OCI-M2 (cell line): ENCODE measurements around the gene USP8.
"Not testable (repeated sequence)": the region's sequence is repeated elsewhere in the genome, so short reads cannot be mapped to it uniquely, and the experiment has no call there.

Source experiments
- DNase-seq: peaks from one replicate; lab custom pipeline; 2025; ENCODE audit not compliant: unreplicated experiment; lab: John Stamatoyannopoulos, UW

Gene USP8

DNA sequence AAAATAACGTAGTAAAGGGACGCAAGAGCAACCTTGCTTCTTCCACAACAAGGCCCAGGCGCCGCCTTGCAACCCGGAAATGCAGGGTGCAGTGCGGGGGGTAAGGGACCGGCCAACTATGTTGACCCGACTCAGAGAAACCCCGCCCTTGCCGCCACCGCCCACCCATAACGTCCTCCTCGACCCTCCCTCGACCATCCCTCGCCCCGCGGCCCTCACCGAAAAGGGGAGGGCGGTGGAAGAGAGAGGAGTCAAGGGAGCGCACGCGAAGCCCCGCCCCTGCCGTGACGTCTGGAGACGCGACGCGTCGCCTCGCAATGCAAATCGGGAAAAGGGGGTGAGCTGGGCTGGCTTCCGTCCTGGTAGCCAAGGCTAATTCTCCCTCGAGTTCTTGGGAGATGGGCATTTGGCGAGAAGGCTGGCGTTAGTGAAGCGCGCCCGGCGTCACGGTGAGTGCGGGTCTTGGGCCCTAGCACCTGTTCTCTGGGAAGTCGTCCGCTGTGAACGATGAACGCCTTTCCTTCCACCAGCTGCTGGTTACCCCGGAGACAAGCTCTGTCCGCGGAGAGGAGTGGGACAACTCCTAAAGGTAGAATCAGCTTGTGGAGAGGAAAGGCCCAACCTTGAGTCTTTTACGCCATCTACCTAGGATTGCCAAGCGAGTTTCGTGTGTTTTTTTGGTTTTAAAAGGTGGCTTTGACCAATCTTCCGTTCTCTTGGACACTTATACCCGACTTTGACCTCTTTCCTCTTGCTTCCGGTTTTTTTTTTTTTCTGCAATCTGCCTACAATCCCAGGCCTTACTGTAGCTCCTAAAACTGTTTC, at the start of gene USP8:
USP8 (plus strand) TSS at position 340 of the 825 bp plus-strand sequence. CDS start 14,669 bp downstream, outside the sequence.
- DNase-seq = peak; percentile 86

DNA sequence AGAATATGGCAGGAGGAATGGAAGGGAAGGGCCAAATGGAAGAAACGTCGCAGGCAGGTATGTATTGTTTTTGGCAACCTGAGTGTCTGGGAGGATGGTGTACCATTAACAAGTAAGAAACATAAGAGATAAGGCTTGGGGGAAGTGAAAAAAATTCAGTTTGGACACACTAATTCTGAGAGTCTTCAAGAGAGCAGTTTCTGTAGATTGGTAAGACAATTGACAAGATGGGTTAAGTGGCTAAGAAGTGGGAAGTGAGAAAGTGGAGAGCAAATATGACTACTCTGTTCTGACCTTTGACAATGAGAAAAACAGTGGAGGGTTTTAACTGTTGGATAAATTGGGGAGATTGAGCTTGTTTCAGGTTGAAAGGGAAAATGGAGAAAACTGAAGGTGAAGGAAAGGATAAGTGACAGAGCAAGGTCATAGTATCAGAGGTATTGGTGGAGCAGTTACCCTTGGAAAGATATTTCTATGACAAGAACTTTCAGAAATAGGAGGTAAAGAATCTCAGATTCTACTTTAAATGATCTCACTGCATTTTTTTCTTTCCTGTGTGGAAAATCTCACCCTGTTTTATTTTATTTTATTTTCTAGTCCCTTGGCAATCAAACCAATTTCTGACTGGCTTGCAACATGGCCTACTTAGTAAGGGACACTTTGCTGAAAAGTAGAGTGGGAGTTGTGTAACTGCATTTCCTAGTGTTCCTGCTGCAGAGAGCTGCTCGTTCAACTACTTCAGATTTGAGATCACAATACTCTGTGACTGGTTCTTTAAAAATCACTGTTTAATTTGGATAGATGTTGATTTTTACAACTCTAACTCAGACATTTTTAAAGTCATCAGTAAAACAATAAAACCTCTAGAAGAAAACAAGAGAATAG, 46.1 kb upstream of the USP8 start:
- no peak for DNase-seq

DNA sequence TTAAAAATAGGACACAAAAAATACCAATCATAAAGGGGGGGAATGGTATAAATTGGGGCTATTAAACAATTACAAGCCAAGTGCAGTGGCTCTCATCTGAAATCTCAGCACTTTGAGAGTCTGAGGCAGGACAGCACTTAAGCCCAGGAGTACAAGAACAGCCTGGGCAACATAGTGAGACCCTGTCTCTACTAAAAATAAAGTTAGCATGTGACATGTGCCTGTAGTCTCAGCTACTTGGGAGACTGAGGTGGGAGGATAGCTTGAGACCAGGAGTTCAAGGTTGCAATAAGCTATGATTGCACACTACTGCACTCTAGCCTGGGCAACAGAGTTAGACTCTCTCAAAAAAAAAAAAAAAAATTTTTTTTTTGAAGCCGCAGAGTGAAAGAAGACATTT, 45.4 kb upstream of the USP8 start:
- no peak for DNase-seq

DNA sequence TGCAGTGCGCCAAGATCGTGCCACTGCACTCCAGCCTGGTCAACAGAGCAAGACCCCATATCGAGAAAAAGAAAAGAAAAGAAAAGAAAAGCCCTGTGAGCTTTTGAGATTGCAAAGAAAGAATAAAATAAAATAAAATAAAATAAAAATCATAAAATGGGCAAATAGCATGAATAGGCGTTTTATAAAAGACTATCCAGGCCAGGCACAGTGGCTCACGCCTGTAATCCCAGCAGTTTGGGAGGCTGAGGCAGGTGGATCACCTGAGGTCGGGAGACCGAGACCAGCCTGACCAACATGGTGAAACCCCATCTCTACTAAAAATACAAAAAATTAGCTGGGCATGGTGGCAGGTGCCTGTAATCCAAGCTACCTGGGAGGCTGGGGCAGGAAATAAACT, 44.8 kb upstream of the USP8 start:
- not testable (repeated sequence) for DNase-seq

DNA sequence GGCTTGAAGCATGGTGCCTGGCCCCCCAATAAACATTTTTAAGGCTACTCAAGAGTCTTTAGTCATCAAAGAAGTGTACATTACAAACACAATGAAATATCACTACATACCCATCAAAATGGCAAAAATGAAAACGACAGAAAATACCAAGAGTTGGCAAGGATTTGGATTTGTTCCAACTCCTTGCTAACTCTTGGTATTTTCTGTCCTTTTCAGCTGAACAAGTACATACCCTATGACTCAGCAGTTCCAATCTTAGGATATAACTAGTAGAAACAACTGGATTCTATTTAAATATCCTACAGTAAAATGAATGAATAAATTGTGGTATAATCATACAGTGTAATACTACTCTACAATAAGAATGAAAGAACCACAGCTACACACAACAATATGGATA, 44.1 kb upstream of the USP8 start:
- no peak for DNase-seq

DNA sequence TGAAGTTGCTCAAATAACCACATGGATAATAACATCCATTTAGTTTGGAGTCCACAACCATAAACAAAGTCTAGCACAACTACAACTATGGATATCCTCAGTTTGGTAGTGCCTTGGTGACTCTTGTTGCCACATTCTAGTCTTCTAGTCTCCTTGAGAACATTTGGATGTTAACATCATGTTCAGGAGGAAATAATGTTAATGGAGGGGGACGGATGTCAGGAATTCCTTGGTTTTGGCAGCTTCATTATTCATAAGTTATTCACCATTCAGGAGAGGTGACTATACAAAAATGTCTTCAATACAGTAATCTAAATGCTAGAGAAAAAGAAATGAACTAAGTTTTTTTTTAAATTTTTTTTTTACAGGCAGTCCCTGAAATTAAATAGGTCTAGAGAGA, 42.8 kb upstream of the USP8 start:
- DNase-seq = no peak

DNA sequence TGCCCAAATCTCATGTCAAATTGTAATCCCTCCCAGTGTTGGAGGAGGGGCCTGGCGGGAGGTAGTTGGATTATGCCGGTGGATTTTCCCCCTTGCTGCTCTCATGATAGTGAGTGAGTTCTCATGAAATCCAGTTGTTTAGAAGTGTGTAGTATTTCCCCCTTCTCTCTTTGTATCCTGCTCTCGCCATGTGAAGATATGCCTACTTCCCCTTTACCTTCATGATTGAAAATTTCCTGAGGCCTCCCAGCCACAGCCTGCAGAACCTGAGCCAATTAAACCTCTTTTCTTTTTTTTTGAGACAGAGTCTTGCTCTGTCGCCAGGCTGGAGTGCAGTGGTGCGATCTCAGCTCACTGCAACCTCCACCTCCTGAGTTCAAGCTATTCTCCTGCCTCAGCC, 41.8 kb upstream of the USP8 start:
- not testable (repeated sequence) for DNase-seq

DNA sequence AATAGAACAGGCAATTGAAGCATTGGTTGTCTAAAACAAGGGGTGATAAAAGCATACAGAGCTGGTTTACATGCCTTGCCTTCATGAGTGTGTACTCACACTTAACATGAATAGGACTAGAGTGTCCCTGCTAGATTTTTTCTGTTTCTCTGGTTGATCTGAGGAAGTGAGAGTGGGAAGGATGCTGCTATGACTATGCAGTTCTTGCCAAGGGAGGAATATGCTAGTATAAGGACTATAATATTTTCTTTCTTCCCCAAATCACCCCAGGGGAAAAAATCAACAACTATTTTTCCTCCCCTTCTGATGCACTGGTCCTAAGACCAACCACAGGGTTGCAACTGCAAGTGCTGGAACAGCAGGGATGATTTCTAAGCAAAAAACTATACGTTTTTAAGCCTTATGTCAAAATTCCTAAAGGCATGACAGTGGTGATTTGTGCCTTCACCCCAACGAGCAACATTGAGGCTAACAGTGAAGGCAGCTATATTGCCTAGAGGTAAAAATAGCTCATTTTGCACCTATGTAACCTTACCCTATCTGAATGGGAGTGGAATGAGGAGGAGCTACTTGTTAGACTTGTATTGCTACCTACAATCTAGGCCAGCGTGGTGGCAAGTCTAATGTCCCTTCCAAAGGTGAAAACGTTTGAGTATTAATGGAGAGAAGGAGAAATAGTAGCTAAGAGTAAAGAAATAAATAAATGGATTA, 33.5 kb upstream of the USP8 start:
- DNase-seq = no peak

DNA sequence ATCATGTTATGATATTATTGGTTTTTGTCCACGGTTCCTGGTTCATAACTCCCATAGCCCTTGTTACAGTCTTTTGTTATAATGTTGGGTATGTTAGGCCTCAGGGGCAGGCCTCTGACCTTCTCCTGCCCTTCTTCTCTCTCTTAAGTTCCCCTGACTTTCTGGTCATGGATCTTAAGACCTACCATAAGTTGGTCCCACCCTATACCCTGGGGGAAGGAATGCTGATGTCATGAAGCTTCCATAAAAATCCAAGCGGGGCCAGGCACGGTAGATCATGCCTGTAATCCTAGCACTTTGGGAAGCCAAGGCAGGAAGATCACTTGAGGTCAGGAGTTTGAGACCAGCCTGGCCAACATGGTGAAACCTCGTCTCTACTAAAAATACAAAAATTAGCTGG, 32.6 kb upstream of the USP8 start:
- not testable (repeated sequence) for DNase-seq

DNA sequence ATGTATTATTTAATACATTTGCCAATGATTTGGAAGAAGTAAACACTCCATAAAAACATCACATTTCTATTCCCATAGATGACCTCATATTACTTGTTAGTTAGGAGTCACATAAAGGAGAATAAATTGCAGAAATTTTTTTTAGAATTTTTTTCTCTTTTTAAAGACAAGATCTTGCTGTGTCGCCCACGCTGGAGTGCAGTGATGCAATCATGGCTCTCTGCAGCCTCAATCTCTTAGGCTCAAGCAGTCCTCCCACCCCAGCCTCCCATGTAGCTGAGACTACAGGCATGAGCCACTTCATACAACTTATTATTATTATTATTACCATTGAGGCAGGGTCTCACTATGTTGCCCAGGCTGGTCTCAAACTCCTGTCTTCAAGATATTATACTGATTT, 12.3 kb upstream of the USP8 start:
- no peak for DNase-seq

DNA sequence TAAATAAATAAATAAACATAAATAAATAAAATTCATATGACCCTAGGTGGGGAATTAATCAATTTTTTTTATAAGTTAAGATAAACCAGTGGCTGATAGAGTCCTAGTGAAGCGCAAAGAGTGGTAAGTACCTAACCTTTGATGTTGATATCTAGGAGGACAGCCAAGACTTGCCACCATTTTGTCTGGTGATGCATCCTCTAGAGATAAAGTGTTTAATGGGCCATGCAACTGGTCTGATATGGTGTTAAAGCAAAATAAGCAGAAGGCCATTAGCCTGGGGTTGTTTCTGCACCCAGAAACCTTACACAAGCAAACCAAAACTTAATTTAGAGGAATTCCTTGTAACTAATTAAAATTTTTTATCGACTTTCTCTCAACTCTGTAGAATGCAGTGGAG, 9.6 kb upstream of the USP8 start:
- DNase-seq = no peak

DNA sequence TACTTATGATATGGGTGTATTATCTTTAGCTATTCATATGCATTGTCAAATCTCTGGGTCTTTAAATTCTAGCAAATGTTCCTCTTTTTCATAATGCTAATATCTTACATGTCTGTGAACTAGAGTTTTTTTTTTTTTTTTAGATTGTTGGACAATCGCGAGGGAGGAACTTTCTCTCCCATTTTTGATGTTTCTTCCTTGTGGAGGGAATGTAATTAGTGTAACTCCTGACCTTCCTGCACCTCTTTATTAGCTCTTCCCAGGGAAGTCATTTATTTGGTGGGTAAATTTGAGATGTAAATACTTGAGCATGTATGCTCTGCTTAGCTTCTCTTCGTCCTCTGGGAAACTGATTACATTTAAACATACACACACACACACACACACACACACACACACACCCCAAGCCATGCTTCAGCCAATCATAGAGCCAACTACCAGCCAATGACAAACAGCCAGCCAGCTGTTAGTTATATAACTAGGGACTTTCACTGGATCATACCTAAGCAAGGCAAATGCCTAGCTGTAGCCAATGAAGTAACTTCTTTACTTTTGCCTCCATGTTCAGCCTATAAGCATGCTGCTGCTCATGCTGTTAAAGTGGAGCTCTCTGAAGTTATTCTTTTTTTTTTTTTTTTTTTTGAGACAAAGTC, 8.3 kb upstream of the USP8 start:
- no peak for DNase-seq

DNA sequence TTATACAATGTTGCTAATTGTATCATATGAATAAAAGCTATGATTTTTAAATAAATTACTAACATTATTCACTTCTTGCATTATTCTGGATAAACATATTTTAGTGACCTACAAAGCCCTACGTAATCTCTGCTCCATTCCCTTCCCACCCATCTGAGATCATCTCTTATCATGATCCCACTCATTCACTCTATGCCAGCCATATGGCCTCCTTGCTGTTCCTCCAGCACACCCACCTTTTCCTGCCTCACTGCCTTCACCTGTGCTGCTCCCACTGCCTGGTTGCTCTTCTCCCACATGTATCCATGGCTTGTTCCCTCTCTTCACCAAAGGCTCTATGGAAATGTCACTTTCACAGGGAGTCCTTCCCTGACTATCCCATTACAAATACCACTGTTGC, 7.3 kb upstream of the USP8 start:
- DNase-seq = no peak

DNA sequence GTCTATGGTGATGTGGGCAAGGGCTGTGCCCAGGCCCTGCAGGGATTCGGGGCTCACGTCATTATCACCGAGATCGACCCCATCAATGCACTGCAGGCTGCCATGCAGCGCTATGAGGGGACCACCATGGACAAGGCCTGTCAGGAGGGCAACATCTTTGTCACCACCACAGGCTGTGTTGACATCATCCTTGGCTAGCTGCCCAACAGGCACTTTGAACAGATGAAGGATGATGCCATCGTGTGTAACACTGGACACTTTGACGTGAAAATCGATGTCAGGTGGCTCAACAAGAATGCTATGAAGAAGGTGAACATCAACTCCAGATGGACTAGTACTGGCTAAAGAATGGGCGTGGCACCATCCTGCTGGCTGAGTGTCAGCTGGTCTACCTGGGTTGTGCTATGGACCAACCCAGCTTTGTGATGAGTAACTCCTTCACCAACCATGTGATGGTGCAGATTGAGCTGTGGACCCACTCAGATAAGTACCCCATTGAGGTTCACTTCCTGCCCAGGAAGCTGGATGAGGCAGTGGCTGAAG, 6.1 kb upstream of the USP8 start:
- no peak for DNase-seq

DNA sequence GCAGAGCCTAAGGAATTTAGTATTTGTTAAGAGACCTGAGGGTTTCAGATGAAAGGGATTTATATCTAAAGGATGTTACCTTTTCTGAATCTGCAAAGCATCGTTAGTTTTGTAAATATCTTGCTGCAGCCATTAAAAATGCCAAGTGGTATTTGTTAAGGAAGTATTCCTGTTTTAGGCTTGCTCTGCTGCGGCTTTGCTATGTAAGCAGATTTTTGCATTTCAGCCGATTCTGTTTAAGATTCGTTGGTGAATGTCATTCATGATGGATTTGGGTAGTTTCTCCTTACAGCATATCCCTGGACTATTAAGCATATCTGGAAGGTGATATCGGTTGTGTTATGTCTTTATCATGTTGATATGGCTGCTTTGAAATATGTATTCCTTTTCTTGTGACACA, 1.0 kb downstream of the USP8 start:
- DNase-seq = no peak

DNA sequence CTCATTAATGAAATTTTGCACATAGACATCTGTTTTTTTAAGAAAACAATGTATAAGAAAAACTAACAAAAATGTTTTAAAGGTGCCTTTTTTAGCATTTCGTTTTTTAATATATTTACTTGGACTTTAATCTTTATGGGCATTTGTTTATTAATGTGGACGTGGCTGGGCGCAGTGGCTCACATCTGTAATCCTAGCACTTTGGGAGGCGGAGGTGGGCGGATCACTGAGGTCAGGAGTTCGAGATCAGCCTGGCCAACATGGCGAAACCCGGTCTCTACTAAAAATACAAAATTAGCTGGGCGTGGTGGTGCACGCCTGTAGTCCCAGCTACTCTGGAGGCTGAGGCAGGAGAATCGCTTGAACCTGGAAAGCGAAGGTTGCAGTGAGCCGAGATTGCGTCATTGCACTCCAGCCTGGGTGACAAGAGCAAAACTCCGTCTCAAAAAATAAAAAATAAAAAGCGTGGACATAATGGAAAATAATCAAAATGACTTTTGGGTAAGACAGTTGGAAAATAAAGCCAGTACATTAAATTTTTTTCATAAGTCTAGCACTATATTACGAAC, 1.6 kb downstream of the USP8 start:
- DNase-seq = not testable (repeated sequence)

DNA sequence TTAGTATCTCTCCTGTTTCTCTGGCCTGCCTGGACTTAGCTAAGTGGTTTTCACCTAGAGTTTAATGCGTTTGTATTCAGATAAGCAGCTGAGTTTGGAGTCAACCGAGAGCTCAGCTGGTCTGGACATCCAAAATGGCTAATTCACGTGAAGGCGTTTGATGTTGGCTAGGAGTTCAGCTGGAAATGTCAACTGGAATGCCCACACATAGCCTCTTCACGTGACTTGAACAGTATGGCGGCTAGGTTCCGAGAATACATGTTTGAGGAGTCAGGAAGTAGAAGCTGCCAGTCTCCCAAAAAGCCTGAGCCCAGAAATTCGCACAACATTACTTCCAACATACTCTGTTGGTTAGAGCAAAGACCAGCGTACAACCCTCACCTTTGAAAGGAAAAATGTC, 2.2 kb downstream of the USP8 start:
- no peak for DNase-seq

DNA sequence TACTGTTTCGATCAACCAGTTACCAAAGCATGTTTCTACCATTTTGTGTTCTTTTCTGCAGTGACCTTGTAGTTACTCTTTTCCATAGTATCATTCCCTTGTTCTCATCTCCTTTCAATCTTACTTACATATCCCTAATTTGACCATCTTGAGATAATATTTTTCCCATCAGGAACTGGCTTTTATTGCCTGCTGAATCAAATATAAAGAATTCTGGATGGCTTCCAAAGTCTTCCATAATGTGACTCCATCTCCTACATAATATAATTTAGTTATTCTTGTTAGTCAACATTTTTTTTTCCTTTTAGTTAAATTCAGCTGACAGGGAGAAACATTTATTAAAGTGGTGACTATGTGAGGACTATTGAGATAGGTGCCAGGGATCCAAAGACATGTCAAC, 7.0 kb downstream of the USP8 start:
- DNase-seq = no peak

DNA sequence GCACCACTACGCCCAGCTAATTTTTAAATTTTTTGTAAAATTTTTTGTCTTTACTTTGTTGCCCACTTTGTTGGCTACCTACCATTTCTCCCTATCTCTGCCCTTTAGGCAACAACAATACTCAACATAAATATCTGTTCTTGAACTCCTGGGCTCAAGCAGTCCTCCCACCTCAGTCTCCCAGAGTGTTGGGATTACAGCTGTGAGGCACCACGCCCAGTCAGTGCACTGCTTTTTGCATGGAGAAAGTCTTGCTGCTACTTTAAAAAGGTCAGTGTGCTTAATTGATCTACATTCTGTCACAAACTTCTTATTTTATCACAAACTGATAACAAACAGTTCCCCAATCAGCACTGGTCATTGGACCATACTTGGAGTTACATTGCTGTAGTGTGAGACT, 8.0 kb downstream of the USP8 start:
- DNase-seq = no peak

DNA sequence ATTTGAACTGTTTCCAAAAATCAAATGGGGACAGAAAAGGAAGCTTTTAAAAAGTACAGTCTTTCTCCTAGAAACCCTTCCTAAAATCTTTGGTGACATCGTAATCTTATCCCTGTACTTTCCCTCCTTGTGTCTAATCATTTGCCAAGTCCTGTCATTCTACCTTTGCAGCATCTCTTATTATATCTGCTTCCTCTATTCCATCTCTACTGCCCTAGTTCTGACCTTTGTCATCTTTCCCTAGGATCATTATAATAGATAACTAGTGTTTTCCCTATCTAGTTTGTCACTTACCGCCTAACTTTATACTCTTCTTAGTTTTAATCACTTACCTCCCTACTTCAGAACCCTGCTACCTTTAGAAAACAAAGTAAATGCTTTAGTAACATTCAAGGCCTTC, 11.6 kb downstream of the USP8 start:
- no peak for DNase-seq
